Ishikawa (cell line): ENCODE measurements around the gene CLCN2.

Source experiments
- CEBPB ChIP-seq: IDR thresholded peaks from 2 replicates; pipeline ENCODE4 v1.6.1; 2012
- CREB1 ChIP-seq: IDR thresholded peaks from 2 replicates; pipeline ENCODE4 v1.6.1; 2012; ENCODE audit warnings: low read depth
- EGR1 ChIP-seq: IDR thresholded peaks from 2 replicates; pipeline ENCODE4 v1.6.1; 2012
- EP300 ChIP-seq: IDR thresholded peaks from 2 replicates; pipeline ENCODE4 v1.6.1; 2012; ENCODE audit warnings: borderline replicate concordance
- FOXM1 ChIP-seq: IDR thresholded peaks from 2 replicates; pipeline ENCODE4 v1.6.1; 2012; ENCODE audit warnings: low read depth, borderline replicate concordance
- NFIC ChIP-seq: IDR thresholded peaks from 2 replicates; pipeline ENCODE4 v1.6.1; 2012
- RAD21 ChIP-seq: IDR thresholded peaks from 2 replicates; pipeline ENCODE4 v1.6.1; 2012; ENCODE audit warnings: low read depth
- REST ChIP-seq: IDR thresholded peaks from 2 replicates; pipeline ENCODE4 v1.6.1; 2012; ENCODE audit warnings: low read depth, mild to moderate bottlenecking
- TAF1 ChIP-seq: IDR thresholded peaks from 2 replicates; pipeline ENCODE4 v1.6.1; 2012; ENCODE audit warnings: low read depth, mild to moderate bottlenecking
- TCF12 ChIP-seq: IDR thresholded peaks from 2 replicates; pipeline ENCODE4 v1.6.1; 2012; ENCODE audit warnings: low read depth
- TEAD4 ChIP-seq: IDR thresholded peaks from 2 replicates; pipeline ENCODE4 v1.6.1; 2012
- USF1 ChIP-seq: IDR thresholded peaks from 2 replicates; pipeline ENCODE4 v1.6.1; 2012
- YY1 ChIP-seq: IDR thresholded peaks from 2 replicates; pipeline ENCODE4 v1.6.1; 2012; ENCODE audit warnings: low read depth
- ZBTB7A ChIP-seq: IDR thresholded peaks from 2 replicates; pipeline ENCODE4 v1.6.1; 2012; ENCODE audit warnings: low read depth
- TF ChIP-seq, protein P1 (sequence below): IDR thresholded peaks from 2 replicates; pipeline ENCODE4 v1.6.1; 2012

CLCN2 gene

GRCh38 chr3:184339001-184339400, 22.4 kb downstream of the CLCN2 start:
- TF ChIP-seq TCF12 (no peak), USF1 (no peak), TAF1 (no peak), TEAD4 (no peak), CEBPB (no peak), NFIC (no peak), EP300 (no peak), YY1 (no peak), EGR1 (no peak), REST (no peak), RAD21 (no peak), CREB1 (no peak), ZBTB7A (no peak), FOXM1 (no peak)
- TF ChIP-seq, protein P1, sequence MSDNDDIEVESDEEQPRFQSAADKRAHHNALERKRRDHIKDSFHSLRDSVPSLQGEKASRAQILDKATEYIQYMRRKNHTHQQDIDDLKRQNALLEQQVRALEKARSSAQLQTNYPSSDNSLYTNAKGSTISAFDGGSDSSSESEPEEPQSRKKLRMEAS, result no peak

DNA sequence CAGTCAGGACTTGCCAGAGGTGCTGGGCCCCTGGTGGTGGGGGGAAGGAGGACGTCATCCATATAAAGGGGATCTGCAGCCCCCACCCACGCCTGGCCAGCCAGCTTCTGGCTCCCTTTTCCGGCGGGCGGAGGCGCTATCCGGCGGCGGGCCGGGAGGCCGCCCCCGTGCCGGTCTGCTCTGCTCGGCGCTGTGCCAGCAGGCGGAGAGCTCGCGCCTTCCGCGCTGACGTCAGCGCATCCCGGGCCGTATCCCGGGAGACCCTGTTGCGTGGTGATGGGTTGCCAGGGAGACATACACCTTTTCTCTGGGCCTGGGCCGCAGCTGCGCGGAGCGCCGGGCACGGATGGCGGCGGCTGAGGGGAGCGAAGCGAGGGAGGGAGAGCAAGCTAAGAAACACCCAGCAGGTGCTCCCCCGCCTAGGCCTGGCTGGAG, 22.9 kb downstream of the CLCN2 start:
- TF ChIP-seq, protein P1, result no peak
- TF ChIP-seq TEAD4, result no peak
- TF ChIP-seq YY1, result no peak
- no peak for TF ChIP-seq USF1
- no peak for TF ChIP-seq NFIC
- TF ChIP-seq RAD21, result no peak
- TF ChIP-seq TCF12, result no peak
- no peak for TF ChIP-seq CEBPB
- no peak for TF ChIP-seq EP300
- no peak for TF ChIP-seq TAF1
- TF ChIP-seq FOXM1, result no peak
- no peak for TF ChIP-seq ZBTB7A
- no peak for TF ChIP-seq REST
- no peak for TF ChIP-seq EGR1
- no peak for TF ChIP-seq CREB1

DNA sequence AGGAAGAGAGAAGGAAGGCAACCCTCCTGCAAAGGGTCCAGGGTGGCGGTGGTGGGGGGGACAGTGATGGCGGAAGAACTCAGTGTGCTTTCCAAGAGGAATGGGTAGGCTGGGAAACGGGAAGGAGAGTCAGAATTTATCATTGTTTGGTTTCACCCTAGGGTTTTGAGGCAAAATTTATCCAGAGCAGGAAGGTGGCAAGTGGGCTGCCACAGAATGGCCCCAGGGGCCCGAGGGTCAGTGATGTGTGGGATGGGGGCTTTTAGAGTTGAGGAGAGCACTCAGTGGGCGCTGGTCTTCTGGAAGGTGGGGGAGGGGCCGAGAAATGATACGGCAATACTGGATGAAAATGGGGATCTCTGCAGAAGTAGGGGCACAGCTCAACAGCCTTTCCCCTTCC, 23.4 kb downstream of the CLCN2 start:
- TF ChIP-seq USF1 (no peak), NFIC (no peak), TCF12 (no peak)

DNA sequence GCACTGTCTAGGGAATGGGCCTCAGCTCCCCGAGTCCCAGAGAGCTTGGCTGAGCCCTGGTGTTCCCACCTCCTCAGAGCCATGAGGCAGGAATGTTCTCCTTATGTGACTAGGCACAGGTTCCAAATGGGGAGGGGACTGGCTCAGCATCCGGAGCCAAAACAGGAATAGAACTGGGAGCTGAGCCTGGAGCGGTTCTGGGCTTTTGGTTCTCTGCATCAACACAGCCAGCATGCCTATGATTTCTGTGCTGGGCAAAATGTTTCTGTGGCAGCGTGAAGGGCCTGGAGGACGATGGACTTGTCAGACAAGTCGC, 24.0 kb downstream of the CLCN2 start, which contains the start of gene FAM131A:
Gene FAM131A, plus strand, starts transcription at position 202 of the 316 bp plus-strand sequence. Its CDS starts 31 bp downstream, at position 233.
- TF ChIP-seq CEBPB, result no peak
- TF ChIP-seq CREB1, result no peak
- no peak for TF ChIP-seq TCF12
- no peak for TF ChIP-seq TAF1
- TF ChIP-seq EGR1, result no peak
- TF ChIP-seq USF1, result no peak
- TF ChIP-seq EP300, result no peak

GRCh38 chr3:184336547-184337398, 24.6 kb downstream of the CLCN2 start:
- TF ChIP-seq TCF12, result 0 out of 2 replicates have a peak, but pooled peaks have one; percentile 4
- TF ChIP-seq FOXM1, result no peak
